Measurements from ENCODE around the gene INPP5F. TPM values are rescaled to one million over a fixed set of nuclear protein-coding genes. Genes with fewer than 3 reads are reported as not detected.

INPP5F gene
- polyA plus RNA-seq, 3 donors, result 5.1 to 9.6 (median 7.6) TPM

DNA sequence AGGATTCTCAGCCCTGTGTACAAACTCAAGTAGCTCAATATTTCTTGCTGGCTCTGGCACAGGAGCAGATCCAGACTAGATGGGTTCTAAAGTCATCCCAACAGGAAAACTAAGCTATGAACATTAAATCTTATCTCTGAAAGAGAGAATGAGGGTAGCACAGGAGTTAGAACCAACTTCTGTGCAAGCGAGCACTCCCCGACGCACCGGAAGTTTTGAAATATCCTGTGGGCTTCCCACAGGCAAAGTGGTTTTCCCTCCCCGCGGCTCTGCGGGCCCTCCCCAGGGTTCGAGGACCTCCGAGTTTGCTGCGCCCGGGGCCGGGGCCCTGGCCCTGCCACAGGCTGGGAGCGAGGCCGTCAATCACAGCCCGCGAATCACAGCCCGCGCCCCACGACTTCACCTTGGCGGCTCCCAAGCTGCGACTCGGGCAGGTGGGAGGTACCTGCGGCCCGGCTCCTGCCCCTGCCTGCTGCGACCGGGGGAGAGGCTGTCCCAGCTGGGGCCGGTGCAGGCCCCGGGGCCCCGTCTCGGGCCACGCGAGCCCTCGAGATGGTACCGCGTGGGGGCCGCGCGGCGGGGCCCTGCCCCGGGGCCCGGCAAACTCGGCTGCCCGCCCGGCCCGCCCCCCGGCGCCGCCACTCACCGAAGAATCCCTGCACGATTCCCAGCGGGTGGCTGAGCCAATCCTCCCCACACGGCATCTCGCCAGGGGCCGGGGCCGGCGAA is 146.2 kb downstream of the INPP5F start:
- 0 to 1% (median 0%) methylated on average over 49 to 56 of the region's 56 CpGs for WGBS, 3 donors

DNA sequence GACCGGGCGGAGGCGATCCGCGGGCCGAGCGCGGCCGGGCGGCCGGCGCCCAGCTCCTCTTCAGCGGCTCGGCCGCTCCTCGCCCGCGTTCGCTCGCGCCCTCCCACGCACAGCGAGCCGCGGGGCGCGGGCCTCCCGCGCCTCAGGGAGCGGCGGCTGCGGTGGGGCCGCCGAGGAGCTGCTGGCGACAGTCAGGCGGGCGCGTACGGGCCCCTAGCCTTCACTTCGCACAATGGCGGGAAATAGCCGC is 146.7 kb downstream of the INPP5F start, which contains the start of gene MCMBP:
Gene MCMBP, minus strand, starts transcription at position 234 of the 250 bp plus-strand sequence. CDS start 259 bp downstream, outside the sequence.
- peak within 1 kb of the TSS; percentile 84 for H3K27ac ChIP-seq (ENCODE audit: low read depth, low read length)
- 0% methylated on average over 6 to 42 of the region's 42 CpGs for WGBS, 3 donors

More for the DNA sequence above, 146.2 kb downstream of the INPP5F start:
- peak overlapping the region; percentile 84 for H3K27ac ChIP-seq (ENCODE audit: low read depth, low read length)

DNA sequence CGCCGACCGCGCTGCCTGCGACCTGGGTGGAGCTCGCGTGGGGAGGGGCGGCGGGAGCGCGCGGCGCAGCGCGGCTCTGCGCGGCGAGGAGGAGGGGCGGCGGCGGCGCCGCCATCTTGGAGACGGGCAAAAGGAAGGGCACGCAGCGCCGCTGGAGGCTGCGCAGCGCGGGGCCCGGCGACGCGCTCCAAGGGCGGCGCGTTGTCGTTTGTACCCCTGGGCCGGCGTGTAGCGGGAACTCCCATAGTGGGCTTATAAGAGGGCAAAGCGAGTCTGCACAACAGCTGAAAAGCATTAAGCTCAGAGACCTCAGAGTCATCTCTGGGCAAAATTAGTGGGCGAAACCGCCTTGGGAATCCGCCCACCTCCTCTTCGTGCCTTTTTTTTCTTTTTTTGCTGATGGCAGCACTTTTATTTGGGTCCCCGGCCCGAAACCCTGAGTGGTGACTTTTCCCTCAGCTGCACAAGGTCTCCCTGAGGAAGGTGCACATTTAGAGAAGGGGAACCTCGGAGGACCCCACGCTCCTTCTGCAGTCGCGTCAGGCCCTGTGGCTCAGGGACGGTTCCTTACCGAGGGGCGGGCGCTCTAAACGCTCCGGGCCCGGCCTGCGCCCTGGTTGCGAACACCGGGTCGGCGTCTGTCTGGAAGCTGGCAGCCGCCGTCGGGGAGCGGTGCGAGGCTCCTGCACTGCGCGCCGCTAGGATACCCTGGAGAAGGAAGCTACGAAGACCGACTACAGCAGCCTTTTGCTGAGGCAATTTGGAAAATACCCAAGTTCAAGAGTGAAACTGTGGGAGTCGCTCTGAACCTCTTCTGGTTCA is 147.2 kb downstream of the INPP5F start:
- no peak overlapping the region for H3K27ac ChIP-seq (ENCODE audit: low read depth, low read length)
- 0 to 1% (median 0%) methylated on average over 66 to 75 of the region's 75 CpGs for WGBS, 3 donors

DNA sequence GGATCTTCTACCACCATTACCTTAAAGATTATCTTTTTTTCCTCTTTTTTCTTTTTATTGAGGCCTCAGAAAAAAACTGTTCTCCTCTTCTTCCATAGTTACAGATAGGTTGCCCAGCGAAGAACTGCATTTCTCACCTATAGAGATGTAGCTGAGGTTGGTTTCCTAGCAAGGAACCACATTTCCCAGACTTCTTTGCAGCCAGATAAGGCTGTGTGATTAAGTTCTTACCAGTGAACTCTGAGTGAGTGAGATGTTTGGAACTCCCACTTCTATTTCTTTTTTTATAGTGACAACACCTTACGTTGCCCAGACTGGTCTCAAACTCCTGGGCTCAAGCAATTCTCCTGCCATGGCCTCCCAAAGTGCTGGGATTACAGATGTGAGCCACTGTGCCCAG is 152.7 kb downstream of the INPP5F start:
- H3K27ac ChIP-seq (ENCODE audit: low read depth, low read length), result no peak overlapping the region
- WGBS, 3 donors, result 61 to 78% (median 73%) methylated on average over 2 of the region's 2 CpGs

Other genes starting within 250 kb of the INPP5F start
- gene RGS10, start 183.3 kb upstream of the INPP5F start, polyA plus RNA-seq, result 10 to 100 TPM in 2 of 3 donors, 1 to 10 TPM in 1; 3.7 to 34.5 (median 11.7) TPM
- gene TIAL1, start 129.1 kb upstream of the INPP5F start, polyA plus RNA-seq, result 10 to 100 TPM; 34.7 to 39.9 (median 38.6) TPM
- 10 to 100 TPM; 12.1 to 90.9 (median 44.0) TPM for gene BAG3, start 74.7 kb upstream of the INPP5F start, polyA plus RNA-seq
- 10 to 100 TPM; 16.2 to 42.5 (median 31.0) TPM for gene MCMBP, start 146.8 kb downstream of the INPP5F start, polyA plus RNA-seq
- 10 to 100 TPM in 2 of 3 donors, 1 to 10 TPM in 1; 5.1 to 15.5 (median 10.1) TPM for gene SEC23IP, start 166.7 kb downstream of the INPP5F start, polyA plus RNA-seq

Measured in adipose tissue (tissue), 3 donors.